ENCODE results near the gene CCDC149. TPM values are rescaled to one million over a fixed set of nuclear protein-coding genes. Genes with fewer than 3 reads are reported as not detected.
A peak's percentile ranks its signal among the peaks of the same experiment; 100 is the strongest.

CCDC149 gene
- total and polyA plus RNA-seq, 8 donors: 18.8 to 26.1 (median 22.0) TPM

DNA sequence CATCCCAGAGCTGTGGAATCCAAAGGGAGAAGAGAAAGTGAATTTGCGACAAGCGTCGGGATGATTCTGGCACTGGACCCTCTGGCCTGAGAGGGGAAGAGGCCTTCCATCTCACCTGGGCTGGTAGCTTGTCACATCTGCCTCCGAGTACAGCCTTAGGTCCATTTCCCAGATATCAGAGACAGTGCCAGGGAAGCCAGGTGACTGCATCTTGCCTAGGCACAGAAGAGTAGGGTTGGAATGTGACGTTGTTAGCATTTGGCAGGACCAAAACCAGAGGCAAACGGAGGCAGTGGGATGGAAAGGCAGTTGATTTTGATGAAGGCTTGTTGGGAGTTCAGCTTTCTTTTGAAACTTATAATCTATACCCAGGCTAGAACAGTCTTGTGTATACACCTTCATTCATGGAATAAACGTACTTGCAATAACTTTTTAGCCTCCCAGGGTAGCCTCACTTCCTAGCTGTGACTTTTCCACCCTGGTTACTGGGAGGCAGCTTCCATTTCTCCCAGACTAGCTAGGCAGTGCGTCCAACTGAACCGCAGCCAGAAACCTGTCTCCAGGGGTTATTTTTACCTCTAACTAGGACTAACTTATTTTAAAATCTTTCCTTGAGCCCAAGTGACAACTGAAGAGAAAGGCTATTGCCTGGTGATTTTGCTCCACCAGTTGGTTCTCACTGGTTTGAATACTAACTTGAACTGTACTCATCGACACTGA lies 111.5 kb downstream of the CCDC149 start:
- H3K4me1 ChIP-seq: peaks cover 0 to 12% of the 10 kb centered on the region in 2 donors
- DNase-seq (no peak), ATAC-seq (no peak)
- no peaks in the 10 kb centered on the region for H3K9me3 ChIP-seq
- no peaks in the 10 kb centered on the region for H3K36me3 ChIP-seq
- H3K4me3 ChIP-seq: no peak overlapping the region
- peaks cover 7 to 52% of the 10 kb centered on the region in 2 donors for H3K27me3 ChIP-seq
- no peak overlapping the region for H3K27ac ChIP-seq
- intact Hi-C loops (cut with DNase I): no loop called here
- TF ChIP-seq CTCF (IDR thresholded peaks at IDR 0.05): no peak

GRCh38 chr4:24800325-24800895 lies 112.4 kb downstream of the CCDC149 start:
- Histone ChIP-seq H3K4me3 (no peak overlapping the region), H3K27me3 (peaks cover 7 to 52% of the 10 kb centered on the region in 2 donors), H3K27ac (no peak overlapping the region), H3K4me1 (peaks cover 0 to 12% of the 10 kb centered on the region in 2 donors), H3K36me3 (no peaks in the 10 kb centered on the region), H3K9me3 (no peaks in the 10 kb centered on the region)
- ATAC-seq (no peak), DNase-seq (peak in 2 of 4 donors; percentile 79 to 85)
- no peak for TF ChIP-seq CTCF (IDR thresholded peaks at IDR 0.05)
- intact Hi-C loops (cut with DNase I): no loop called here

DNA sequence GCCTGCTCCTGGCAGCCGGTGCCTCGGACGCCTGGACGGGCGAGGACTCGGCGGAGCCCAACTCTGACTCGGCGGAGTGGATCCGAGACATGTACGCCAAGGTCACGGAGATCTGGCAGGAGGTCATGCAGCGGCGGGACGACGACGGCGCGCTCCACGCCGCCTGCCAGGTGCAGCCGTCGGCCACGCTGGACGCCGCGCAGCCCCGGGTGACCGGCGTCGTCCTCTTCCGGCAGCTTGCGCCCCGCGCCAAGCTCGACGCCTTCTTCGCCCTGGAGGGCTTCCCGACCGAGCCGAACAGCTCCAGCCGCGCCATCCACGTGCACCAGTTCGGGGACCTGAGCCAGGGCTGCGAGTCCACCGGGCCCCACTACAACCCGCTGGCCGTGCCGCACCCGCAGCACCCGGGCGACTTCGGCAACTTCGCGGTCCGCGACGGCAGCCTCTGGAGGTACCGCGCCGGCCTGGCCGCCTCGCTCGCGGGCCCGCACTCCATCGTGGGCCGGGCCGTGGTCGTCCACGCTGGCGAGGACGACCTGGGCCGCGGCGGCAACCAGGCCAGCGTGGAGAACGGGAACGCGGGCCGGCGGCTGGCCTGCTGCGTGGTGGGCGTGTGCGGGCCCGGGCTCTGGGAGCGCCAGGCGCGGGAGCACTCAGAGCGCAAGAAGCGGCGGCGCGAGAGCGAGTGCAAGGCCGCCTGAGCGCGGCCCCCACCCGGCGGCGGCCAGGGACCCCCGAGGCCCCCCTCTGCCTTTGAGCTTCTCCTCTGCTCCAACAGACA lies 113.1 kb downstream of the CCDC149 start:
- Histone ChIP-seq H3K27ac (no peak overlapping the region), H3K4me3 (no peak overlapping the region), H3K27me3 (peaks cover 7 to 52% of the 10 kb centered on the region in 2 donors), H3K9me3 (no peaks in the 10 kb centered on the region), H3K36me3 (no peaks in the 10 kb centered on the region), H3K4me1 (peaks cover 4 to 12% of the 10 kb centered on the region in 2 donors)
- TF ChIP-seq CTCF (IDR thresholded peaks at IDR 0.05): no peak
- DNase-seq: peak in 1 of 4 donors; percentile 79
- ATAC-seq: no peak
- intact Hi-C loops (cut with DNase I): no loop called here

GRCh38 chr4:24799196-24799543 lies 113.7 kb downstream of the CCDC149 start:
- Histone ChIP-seq H3K4me3 (no peak overlapping the region), H3K27me3 (peaks cover 7 to 52% of the 10 kb centered on the region in 2 donors), H3K9me3 (no peaks in the 10 kb centered on the region), H3K4me1 (peaks cover 8 to 17% of the 10 kb centered on the region in 2 donors), H3K36me3 (no peaks in the 10 kb centered on the region), H3K27ac (no peak overlapping the region)
- no peak for TF ChIP-seq CTCF (IDR thresholded peaks at IDR 0.05)
- ATAC-seq: no peak
- intact Hi-C loops (cut with DNase I): no loop called here
- DNase-seq: no peak

DNA sequence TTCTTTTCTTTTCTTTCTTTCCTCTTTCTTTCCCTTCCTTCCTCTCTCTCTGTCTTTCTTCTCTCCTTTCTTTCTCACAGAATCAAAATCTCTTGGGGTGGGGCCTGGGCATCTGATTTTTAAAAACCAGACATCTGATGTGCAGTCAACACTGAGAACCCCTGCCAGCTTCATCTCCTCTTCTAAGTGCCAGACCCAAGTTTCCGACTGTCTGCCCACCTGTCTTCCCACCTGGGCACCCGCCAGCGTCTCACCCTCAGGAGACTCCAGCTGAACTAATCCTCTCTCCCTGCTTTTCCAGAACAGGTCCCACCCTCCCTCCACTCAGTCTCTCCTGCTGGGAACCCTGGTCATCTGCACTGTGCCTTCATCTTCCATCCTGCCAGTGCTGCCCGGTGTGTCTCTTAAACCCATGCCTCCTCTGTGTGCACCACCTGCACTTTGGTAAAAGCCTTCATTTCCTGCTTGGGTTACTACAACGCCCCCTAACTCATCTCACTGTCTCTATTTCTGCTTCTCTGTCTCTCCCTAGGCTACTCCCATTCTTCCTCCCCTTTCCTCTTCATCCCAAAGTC lies 114.7 kb downstream of the CCDC149 start:
- peaks cover 7 to 52% of the 10 kb centered on the region in 2 donors for H3K27me3 ChIP-seq
- ATAC-seq (no peak), DNase-seq (no peak)
- no peaks in the 10 kb centered on the region for H3K36me3 ChIP-seq
- intact Hi-C loops (cut with DNase I): no loop called here
- no peaks in the 10 kb centered on the region for H3K9me3 ChIP-seq
- peaks cover 8 to 18% of the 10 kb centered on the region in 2 donors for H3K4me1 ChIP-seq
- H3K4me3 ChIP-seq: no peak overlapping the region
- no peak for TF ChIP-seq CTCF (IDR thresholded peaks at IDR 0.05)
- H3K27ac ChIP-seq: no peak overlapping the region

All from left lung (tissue), 10 donors.